HEK293T (cell line): ENCODE results near the gene BHLHE40.

ENCODE experiments used
- CTCF ChIA-PET: fragments of 350-600 bp; formaldehyde crosslinking; extraction: SDS; loops from one replicate; lab custom pipeline; 2021; ENCODE audit warnings: antibody characterized with exemption, inconsistent platforms; lab: Yijun Ruan, JAX
- POLR2A ChIA-PET: fragments of 350-600 bp; formaldehyde crosslinking; extraction: SDS; loops from one replicate; lab custom pipeline; 2020; ENCODE audit warnings: antibody characterized with exemption, inconsistent platforms; lab: Yijun Ruan, JAX
- DNase-seq: peaks from one replicate; pipeline ENCODE4 v3.0.0; 2012; ENCODE audit warnings: mixed read lengths; ENCODE audit errors: extremely low spot score
- ARNT ChIP-seq: fragments of 450-650 bp; IDR thresholded peaks from 2 replicates; pipeline ENCODE4 v1.6.1; 2017; ENCODE audit warnings: mild to moderate bottlenecking
- BHLHE40 ChIP-seq: fragments of 450-650 bp; IDR thresholded peaks from 2 replicates; pipeline ENCODE4 v1.6.1; 2016; ENCODE audit warnings: mild to moderate bottlenecking, moderate library complexity, borderline replicate concordance
- CTBP1 ChIP-seq: fragments of 450-650 bp; IDR thresholded peaks from 2 replicates; pipeline ENCODE4 v1.6.1; 2016; ENCODE audit warnings: borderline replicate concordance
- ELF4 ChIP-seq: fragments of 450-650 bp; IDR thresholded peaks from 2 replicates; pipeline ENCODE4 v1.6.1; 2017; ENCODE audit warnings: antibody characterized with exemption
- FOXA1 ChIP-seq: fragments of 450-650 bp; IDR thresholded peaks from 2 replicates; pipeline ENCODE4 v1.6.1; 2016; ENCODE audit warnings: mild to moderate bottlenecking
- FOXK2 ChIP-seq: fragments of 450-650 bp; IDR thresholded peaks from 2 replicates; pipeline ENCODE4 v1.6.1; 2016; ENCODE audit warnings: mild to moderate bottlenecking
- FOXM1 ChIP-seq: fragments of 450-650 bp; IDR thresholded peaks from 2 replicates; pipeline ENCODE4 v1.6.1; 2017; ENCODE audit warnings: mild to moderate bottlenecking, borderline replicate concordance
- HDGF ChIP-seq: fragments of 450-650 bp; IDR thresholded peaks from 2 replicates; pipeline ENCODE4 v1.6.1; 2017; ENCODE audit warnings: antibody characterized with exemption, borderline replicate concordance
- L3MBTL2 ChIP-seq: fragments of 450-650 bp; conservative IDR thresholded peaks from 2 replicates; pipeline ENCODE4 v1.6.1; 2016; ENCODE audit warnings: mild to moderate bottlenecking
- LEF1 ChIP-seq: fragments of 450-650 bp; IDR thresholded peaks from 2 replicates; pipeline ENCODE4 v1.6.1; 2017; ENCODE audit warnings: mild to moderate bottlenecking, borderline replicate concordance
- NFRKB ChIP-seq: fragments of 450-650 bp; IDR thresholded peaks from 2 replicates; pipeline ENCODE4 v1.6.1; 2016; ENCODE audit warnings: mild to moderate bottlenecking, moderate library complexity
- PKNOX1 ChIP-seq: fragments of 450-650 bp; IDR thresholded peaks from 2 replicates; pipeline ENCODE4 v1.6.1; 2016
- SP1 ChIP-seq: fragments of 450-650 bp; IDR thresholded peaks from 2 replicates; pipeline ENCODE4 v1.6.1; 2017
- SUZ12 ChIP-seq: fragments of 450-650 bp; IDR thresholded peaks from 2 replicates; pipeline ENCODE4 v1.6.1; 2016; ENCODE audit warnings: mild to moderate bottlenecking
- TARDBP ChIP-seq: fragments of 450-650 bp; IDR thresholded peaks from 2 replicates; pipeline ENCODE4 v1.6.1; 2016
- ZNF384 ChIP-seq: fragments of 450-650 bp; IDR thresholded peaks from 2 replicates; pipeline ENCODE4 v1.6.1; 2016

The BHLHE40 gene

DNA sequence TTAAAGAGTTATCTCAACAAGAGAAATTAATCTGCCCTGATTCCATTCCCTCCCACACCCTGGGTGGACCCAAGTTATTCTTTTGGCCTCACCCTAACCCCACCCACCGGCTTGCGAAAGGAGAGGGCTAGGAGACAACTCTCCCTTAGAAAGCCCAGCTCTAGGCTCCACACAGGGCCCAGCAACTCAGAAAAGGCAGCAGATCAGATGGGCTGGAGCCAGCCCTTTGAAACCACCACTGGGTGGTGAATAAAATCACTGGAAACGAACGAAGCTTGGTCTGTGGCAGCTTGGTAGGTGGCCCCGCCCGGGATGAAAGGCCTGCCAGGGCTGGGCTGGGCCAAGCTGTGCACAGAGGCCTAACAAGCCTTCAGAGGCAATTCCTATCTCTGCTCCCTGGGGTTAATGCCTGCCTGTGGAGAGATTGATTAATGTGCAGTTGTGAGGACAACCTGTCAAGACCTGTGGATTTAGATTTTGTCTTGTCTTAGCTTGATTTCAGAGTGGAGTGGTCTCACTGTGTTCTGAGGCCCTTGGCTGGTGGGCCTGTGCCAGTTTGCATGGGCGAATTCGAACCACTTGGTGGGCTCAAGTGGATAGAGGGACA is 38.8 kb downstream of the BHLHE40 start:
- TF ChIP-seq BHLHE40 = no peak
- no peak for TF ChIP-seq FOXK2
- peak; percentile 85 for TF ChIP-seq PKNOX1
- TF ChIP-seq ARNT = no peak
- no peak for TF ChIP-seq L3MBTL2
- no peak for TF ChIP-seq ELF4
- ChIA-PET POLR2A (interaction anchor here (0.7 to 2.9 kb wide), 6 partner anchors 9 to 39 kb away, joined by 3 to 22 read pairs (median 4); no protein-coding TSS in a partner anchor), CTCF (interaction anchor here (0.8 to 1.0 kb wide), 3 partner anchors 14 to 34 kb away, joined by 3 to 4 read pairs (median 3); no protein-coding TSS in a partner anchor)
- DNase-seq = peak; percentile 50

GRCh38 chr3:5019411-5020241 is 40.4 kb downstream of the BHLHE40 start:
- no peak for TF ChIP-seq CTBP1
- TF ChIP-seq SUZ12 = no peak
- TF ChIP-seq ELF4 = no peak
- TF ChIP-seq FOXM1 = no peak
- TF ChIP-seq FOXK2 = no peak
- TF ChIP-seq FOXA1 = no peak
- TF ChIP-seq ZNF384 = no peak
- TF ChIP-seq HDGF = no peak
- TF ChIP-seq L3MBTL2 = no peak
- no peak for TF ChIP-seq ARNT
- TF ChIP-seq PKNOX1 = no peak
- TF ChIP-seq LEF1 = no peak
- no peak for TF ChIP-seq BHLHE40
- TF ChIP-seq SP1 = no peak
- TF ChIP-seq NFRKB = no peak
- TF ChIP-seq TARDBP = no peak
- POLR2A ChIA-PET = interaction anchor here (0.8 to 2.9 kb wide), 2 partner anchors 33 to 36 kb away, joined by 3 to 22 read pairs; no protein-coding TSS in a partner anchor
- CTCF ChIA-PET = interaction anchor here (1.3 kb wide), 1 partner anchor 308 kb away, joined by 4 read pairs; no protein-coding TSS in a partner anchor
- DNase-seq = no peak

- DNase-seq = no peak
- POLR2A ChIA-PET = interaction anchor here (9.7 kb wide), 1 partner anchor 39 kb away, joined by 159 read pairs; the partner anchor contains the start of gene BHLHE40
- CTCF ChIA-PET = no interaction called here
- TF ChIP-seq TARDBP (no peak), L3MBTL2 (no peak), SUZ12 (no peak), FOXA1 (no peak), ZNF384 (no peak), LEF1 (no peak), BHLHE40 (no peak), PKNOX1 (no peak), ARNT (no peak), SP1 (no peak), FOXM1 (no peak), CTBP1 (no peak), HDGF (no peak), ELF4 (no peak), NFRKB (no peak), FOXK2 (no peak)
Observed at GRCh38 chr3:5020242-5020722, 41.0 kb downstream of the BHLHE40 start.

- DNase-seq = no peak
- POLR2A ChIA-PET = interaction anchor here (1.0 to 9.7 kb wide), 7 partner anchors 8 to 102 kb away, joined by 3 to 159 read pairs (median 6); partner anchors contain the start of gene BHLHE40
- CTCF ChIA-PET = interaction anchor here (0.7 to 2.5 kb wide), 5 partner anchors 36 to 301 kb away, joined by 3 to 9 read pairs (median 3); partner anchors contain the start of gene BHLHE40
- TF ChIP-seq BHLHE40 (no peak), ZNF384 (no peak), ELF4 (no peak), FOXM1 (no peak), PKNOX1 (no peak), SUZ12 (no peak)
Observed at GRCh38 chr3:5021116-5022092, 42.2 kb downstream of the BHLHE40 start.
